Naive thymus-derived CD4-positive, alpha-beta T cell (primary cell): ENCODE measurements around the gene CDK11A. TPM values are rescaled to one million over a fixed set of nuclear protein-coding genes. Genes with fewer than 3 reads are reported as not detected.
"Not testable (repeated sequence)": the region's sequence is repeated elsewhere in the genome, so short reads cannot be mapped to it uniquely, and the experiment has no call there.

Source experiments
- ATAC-seq: fragments of 150-1000 bp; cut with Tn5 transposase; 2 replicates; pipeline ENCODE4 v1.10.0; 2021; ENCODE audit warnings: mild to moderate bottlenecking, moderate library complexity
- CTCF ChIA-PET: fragments of 350-600 bp; sonication (Branson Sonifier 250); formaldehyde crosslinking; loops from one replicate; lab custom pipeline; 2021; ENCODE audit warnings: antibody characterized with exemption; lab: Charles Lee
- POLR2A ChIA-PET: fragments of 350-600 bp; sonication (Branson Sonifier 250); formaldehyde crosslinking; loops from one replicate; lab custom pipeline; 2021; ENCODE audit warnings: antibody characterized with exemption, inconsistent platforms; lab: Charles Lee
- DNase-seq, 9 donors: peaks; one replicate each; pipeline versions ENCODE4 v3.0.0 to v3.0.0-alpha.2; 2020 to 2022; ENCODE audit warnings: mixed read lengths in 1 of 9
- H3K27ac ChIP-seq: one replicate; pipeline ENCODE4 v1.7.0; 2013; ENCODE audit warnings: mild to moderate bottlenecking, low read depth, low read length, moderate library complexity
- H3K27me3 ChIP-seq, 2 donors: one replicate each; pipeline ENCODE4 v1.7.0; 2013; ENCODE audit warnings: low read length in 2 of 2, mild to moderate bottlenecking in 2 of 2, moderate library complexity in 2 of 2; ENCODE audit not compliant: control insufficient read depth in 2 of 2, insufficient read depth in 2 of 2
- H3K36me3 ChIP-seq, 3 experiments: 1 replicate in 2 of 3; 2 replicates in 1 of 3; pipeline ENCODE4 v1.7.0; 2013; ENCODE audit warnings: low read length in 3 of 3, mild to moderate bottlenecking in 3 of 3, moderate library complexity in 1 of 3; ENCODE audit not compliant: insufficient read depth in 3 of 3, control insufficient read depth in 2 of 3
- H3K4me1 ChIP-seq, 2 donors: one replicate each; pipeline ENCODE4 v1.7.0; 2013; ENCODE audit warnings: low read length in 2 of 2, mild to moderate bottlenecking in 2 of 2, moderate library complexity in 1 of 2; ENCODE audit not compliant: control insufficient read depth in 2 of 2, insufficient read depth in 2 of 2
- H3K4me3 ChIP-seq: 2 replicates; pipeline ENCODE4 v1.7.0; 2013; ENCODE audit warnings: mild to moderate bottlenecking, low read length
- H3K9me3 ChIP-seq, 3 experiments: 1 replicate in 2 of 3; 2 replicates in 1 of 3; pipeline ENCODE4 v1.7.0; 2013; ENCODE audit warnings: low read length in 3 of 3; ENCODE audit not compliant: control insufficient read depth in 2 of 3
- H3K27ac Mint-ChIP-seq, 9 donors: one replicate each; pipeline ENCODE4 v1.8.0; 2020 to 2022; ENCODE audit warnings: mixed read lengths in 9 of 9, mild to moderate bottlenecking in 8 of 9, moderate library complexity in 5 of 9, inconsistent platforms in 2 of 9
- H3K27me3 Mint-ChIP-seq, 5 donors: one replicate each; pipeline ENCODE4 v1.8.0; 2021 to 2022; ENCODE audit warnings: mixed read lengths in 5 of 5, mild to moderate bottlenecking in 1 of 5
- H3K36me3 Mint-ChIP-seq, 5 donors: one replicate each; pipeline ENCODE4 v1.8.0; 2020 to 2022; ENCODE audit warnings: mixed read lengths in 5 of 5, mild to moderate bottlenecking in 3 of 5, inconsistent platforms in 1 of 5
- H3K4me1 Mint-ChIP-seq, 7 donors: one replicate each; pipeline ENCODE4 v1.8.0; 2020 to 2022; ENCODE audit warnings: mixed read lengths in 7 of 7, mild to moderate bottlenecking in 3 of 7, inconsistent platforms in 1 of 7
- H3K4me3 Mint-ChIP-seq, 10 donors: one replicate each; pipeline ENCODE4 v1.8.0; 2020 to 2022; ENCODE audit warnings: mild to moderate bottlenecking in 10 of 10, mixed read lengths in 10 of 10, moderate library complexity in 6 of 10, inconsistent platforms in 2 of 10
- H3K9me3 Mint-ChIP-seq, 11 donors: one replicate each; pipeline ENCODE4 v1.8.0; 2020 to 2022; ENCODE audit warnings: mixed read lengths in 11 of 11, mild to moderate bottlenecking in 4 of 11, inconsistent platforms in 1 of 11, moderate library complexity in 1 of 11
- intact Hi-C, 2 donors: fragments of 100-400 bp; cut with micrococcal nuclease; formaldehyde crosslinking; loops; one replicate each; pipeline ENCODE4 v1.15.1; 2023
- polyA plus RNA-seq, 2 donors: library from polyadenylated mRNA; unstranded; fragments of 300-500 nt; fragmentation: Illumina TruSeq; gene quantifications; one replicate each; pipeline ENCODE4 v1.2.3, GENCODE V29; 2021
- total RNA-seq, 6 experiments: library from RNA in 5 of 6; stranded (reverse) in 5 of 6; gene quantifications; 1 replicate in 5 of 6; 2 replicates in 1 of 6; pipeline ENCODE4 v1.2.3 and lab custom pipeline; 2021 to 2026

Gene CDK11A
- total and polyA plus RNA-seq, 7 experiments from 2014 or later, result 9.8 to 218 (median 139) TPM

- not testable (repeated sequence) for H3K9me3 Mint-ChIP-seq
- Mint-ChIP-seq H3K36me3 (peaks cover 0 to 14% (median 7%) of the 10 kb centered on the region in 5 donors), H3K4me1 (peaks cover 0 to 25% (median 18%) of the 10 kb centered on the region in 7 donors)
Observed at GRCh38 chr1:1728308-1729005, 4.3 kb upstream of the CDK11A start.

GRCh38 chr1:1727131-1727651 lies 3.0 kb upstream of the CDK11A start:
- H3K27me3 Mint-ChIP-seq, H3K27me3 ChIP-seq, H3K4me1 ChIP-seq, H3K9me3 ChIP-seq, H3K9me3 Mint-ChIP-seq, H3K4me3 ChIP-seq, POLR2A ChIA-PET, ATAC-seq, CTCF ChIA-PET, DNase-seq, H3K27ac ChIP-seq, intact Hi-C loops: not testable (repeated sequence)
- H3K4me3 Mint-ChIP-seq, result peak overlapping the region in 1 of 10 donors; percentile 46
- H3K36me3 Mint-ChIP-seq, result peaks cover 0 to 10% (median 4%) of the 10 kb centered on the region in 5 donors
- H3K4me1 Mint-ChIP-seq, result peaks cover 0 to 25% (median 18%) of the 10 kb centered on the region in 7 donors
- peaks cover 0 to 20% (median 0%) of the 10 kb centered on the region in 3 experiments for H3K36me3 ChIP-seq
- H3K27ac Mint-ChIP-seq, result peak overlapping the region in 4 of 9 donors; percentile 52 to 82 (median 64)

More at GRCh38 chr1:1728308-1729005, 4.3 kb upstream of the CDK11A start:
- POLR2A ChIA-PET, result interaction anchor here (0.6 kb wide), 1 partner anchor 114 kb away, joined by 6 read pairs; no protein-coding TSS in a partner anchor
- H3K27me3 ChIP-seq, intact Hi-C loops, CTCF ChIA-PET, H3K9me3 ChIP-seq, ATAC-seq, H3K27me3 Mint-ChIP-seq, H3K4me3 ChIP-seq, H3K4me1 ChIP-seq: not testable (repeated sequence)
- Mint-ChIP-seq H3K27ac (peak overlapping the region; percentile 67 to 99 (median 82)), H3K4me3 (peak overlapping the region in 9 of 10 donors; percentile 33 to 85 (median 53))
- Histone ChIP-seq H3K36me3 (peaks cover 0 to 30% (median 3%) of the 10 kb centered on the region in 3 experiments), H3K27ac (peak overlapping the region; percentile 48)
- peak in 5 of 9 donors; percentile 12 to 60 (median 25) for DNase-seq

GRCh38 chr1:1726088-1726487 lies 1.9 kb upstream of the CDK11A start:
- ATAC-seq, H3K4me3 ChIP-seq, POLR2A ChIA-PET, H3K9me3 ChIP-seq, CTCF ChIA-PET, H3K27me3 ChIP-seq, H3K27ac ChIP-seq, H3K4me1 ChIP-seq, H3K9me3 Mint-ChIP-seq, H3K27me3 Mint-ChIP-seq, intact Hi-C loops, DNase-seq: not testable (repeated sequence)
- peaks cover 0 to 19% (median 4%) of the 10 kb centered on the region in 3 experiments for H3K36me3 ChIP-seq
- peaks cover 0 to 12% (median 8%) of the 10 kb centered on the region in 5 donors for H3K36me3 Mint-ChIP-seq
- peak overlapping the region in 5 of 9 donors; percentile 47 to 71 (median 58) for H3K27ac Mint-ChIP-seq
- peak overlapping the region in 5 of 10 donors; percentile 16 to 65 (median 41) for H3K4me3 Mint-ChIP-seq
- H3K4me1 Mint-ChIP-seq, result peaks cover 0 to 32% (median 23%) of the 10 kb centered on the region in 7 donors

GRCh38 chr1:1721201-1721600 lies 3.0 kb downstream of the CDK11A start:
- H3K4me3 Mint-ChIP-seq, result peak overlapping the region in 2 of 10 donors; percentile 4 to 43
- ChIA-PET POLR2A (no interaction called here), CTCF (no interaction called here)
- Histone ChIP-seq H3K27ac (no peak overlapping the region), H3K27me3 (no peaks in the 10 kb centered on the region), H3K36me3 (peaks cover 8 to 47% (median 19%) of the 10 kb centered on the region in 3 experiments), H3K4me1 (no peaks in the 10 kb centered on the region), H3K4me3 (no peak overlapping the region), H3K9me3 (no peaks in the 10 kb centered on the region)
- H3K9me3 Mint-ChIP-seq, result no peaks in the 10 kb centered on the region
- peaks cover under 1 to 18% (median 12%) of the 10 kb centered on the region in 7 donors for H3K4me1 Mint-ChIP-seq
- no peak for DNase-seq
- ATAC-seq, result no peak
- peak overlapping the region in 5 of 9 donors; percentile 28 to 67 (median 51) for H3K27ac Mint-ChIP-seq
- H3K36me3 Mint-ChIP-seq, result peaks cover 2 to 22% (median 17%) of the 10 kb centered on the region in 5 donors
- intact Hi-C loops, result loop anchor here in 1 of 2 donors (5.0 kb wide), 1 partner anchor 64 kb away; the partner anchor contains the start of gene CDK11B
- H3K27me3 Mint-ChIP-seq, result peaks cover 0 to 4% (median 0%) of the 10 kb centered on the region in 5 donors

- POLR2A ChIA-PET, H3K4me1 Mint-ChIP-seq, ATAC-seq, H3K4me1 ChIP-seq, CTCF ChIA-PET, H3K4me3 Mint-ChIP-seq, H3K27me3 ChIP-seq, intact Hi-C loops, H3K27me3 Mint-ChIP-seq, DNase-seq, H3K9me3 Mint-ChIP-seq, H3K4me3 ChIP-seq, H3K9me3 ChIP-seq, H3K27ac Mint-ChIP-seq, H3K27ac ChIP-seq: not testable (repeated sequence)
- peaks cover 8 to 38% (median 8%) of the 10 kb centered on the region in 3 experiments for H3K36me3 ChIP-seq
- peaks cover 10 to 24% (median 13%) of the 10 kb centered on the region in 5 donors for H3K36me3 Mint-ChIP-seq
Observed at GRCh38 chr1:1715109-1715883, 8.9 kb downstream of the CDK11A start.

GRCh38 chr1:1707897-1708296 lies 16.3 kb downstream of the CDK11A start:
- CTCF ChIA-PET, intact Hi-C loops, H3K4me1 Mint-ChIP-seq, H3K27me3 Mint-ChIP-seq, H3K9me3 ChIP-seq, H3K27ac Mint-ChIP-seq, DNase-seq, H3K4me3 Mint-ChIP-seq, H3K36me3 Mint-ChIP-seq, H3K9me3 Mint-ChIP-seq, H3K4me3 ChIP-seq, H3K4me1 ChIP-seq, H3K27me3 ChIP-seq, POLR2A ChIA-PET, H3K27ac ChIP-seq, ATAC-seq: not testable (repeated sequence)
- peaks cover 0 to 23% (median 0%) of the 10 kb centered on the region in 3 experiments for H3K36me3 ChIP-seq
